SH-SY5Y (cell line): ENCODE measurements around the gene DNM2.
A peak's percentile ranks its signal among the peaks of the same experiment; 100 is the strongest.

Experiments
- GATA2 ChIP-seq: IDR thresholded peaks from 2 replicates; pipeline ENCODE4 v1.6.1; 2011; ENCODE audit warnings: mild to moderate bottlenecking, low read depth, low read length
- GATA3 ChIP-seq: IDR thresholded peaks from 2 replicates; pipeline ENCODE4 v1.6.1; 2011; ENCODE audit warnings: low read depth, mild to moderate bottlenecking, low read length, moderate library complexity

The DNM2 gene

GRCh38 chr19:10706990-10707389, 10.9 kb upstream of the DNM2 start:
- TF ChIP-seq GATA3 (no peak), GATA2 (no peak)

- TF ChIP-seq GATA2, result no peak
- TF ChIP-seq GATA3, result no peak
Observed at GRCh38 chr19:10707440-10707839, 10.4 kb upstream of the DNM2 start.

- no peak for TF ChIP-seq GATA2
- no peak for TF ChIP-seq GATA3
Observed at GRCh38 chr19:10708291-10708690, 9.6 kb upstream of the DNM2 start.

GRCh38 chr19:10712045-10712444, 5.8 kb upstream of the DNM2 start:
- TF ChIP-seq GATA3, result no peak
- TF ChIP-seq GATA2, result no peak

DNA sequence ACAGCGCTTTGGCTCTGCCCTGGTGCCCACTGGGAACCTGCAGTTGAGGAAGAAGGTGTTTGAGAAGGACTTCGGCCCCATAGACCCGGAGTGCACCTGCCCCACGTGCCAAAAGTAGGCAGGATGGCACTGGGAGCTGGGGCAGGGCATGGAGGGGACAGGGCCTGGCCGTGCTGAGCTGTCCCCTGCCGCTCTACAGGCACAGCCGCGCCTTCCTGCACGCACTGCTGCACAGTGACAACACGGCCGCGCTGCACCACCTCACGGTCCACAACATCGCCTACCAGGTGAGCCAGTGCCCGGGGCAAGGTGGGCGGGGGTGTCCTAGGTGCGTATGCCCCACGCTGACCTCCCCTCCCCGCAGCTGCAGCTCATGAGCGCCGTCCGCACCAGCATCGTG, 5.1 kb upstream of the DNM2 start:
- TF ChIP-seq GATA2, result no peak
- TF ChIP-seq GATA3, result no peak

- TF ChIP-seq GATA2 (no peak), GATA3 (no peak)
Observed at GRCh38 chr19:10713317-10713716, 4.6 kb upstream of the DNM2 start.

DNA sequence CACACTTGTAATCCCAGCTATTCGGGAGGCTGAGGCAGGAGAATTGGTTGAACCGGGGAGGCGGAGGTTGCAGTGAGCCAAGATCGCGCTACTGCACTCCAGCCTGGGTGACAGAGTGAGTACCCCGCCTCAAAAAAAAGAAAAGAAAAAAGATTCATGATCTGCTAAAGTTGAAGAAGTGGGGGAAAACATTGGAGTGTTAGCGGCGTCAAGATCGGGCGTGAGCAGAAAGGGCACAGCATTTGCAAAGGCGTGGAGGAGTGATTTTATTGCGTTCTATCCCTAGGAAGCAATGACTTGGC, 874 bp upstream of the DNM2 start:
- TF ChIP-seq GATA3, result no peak
- TF ChIP-seq GATA2, result no peak

DNA sequence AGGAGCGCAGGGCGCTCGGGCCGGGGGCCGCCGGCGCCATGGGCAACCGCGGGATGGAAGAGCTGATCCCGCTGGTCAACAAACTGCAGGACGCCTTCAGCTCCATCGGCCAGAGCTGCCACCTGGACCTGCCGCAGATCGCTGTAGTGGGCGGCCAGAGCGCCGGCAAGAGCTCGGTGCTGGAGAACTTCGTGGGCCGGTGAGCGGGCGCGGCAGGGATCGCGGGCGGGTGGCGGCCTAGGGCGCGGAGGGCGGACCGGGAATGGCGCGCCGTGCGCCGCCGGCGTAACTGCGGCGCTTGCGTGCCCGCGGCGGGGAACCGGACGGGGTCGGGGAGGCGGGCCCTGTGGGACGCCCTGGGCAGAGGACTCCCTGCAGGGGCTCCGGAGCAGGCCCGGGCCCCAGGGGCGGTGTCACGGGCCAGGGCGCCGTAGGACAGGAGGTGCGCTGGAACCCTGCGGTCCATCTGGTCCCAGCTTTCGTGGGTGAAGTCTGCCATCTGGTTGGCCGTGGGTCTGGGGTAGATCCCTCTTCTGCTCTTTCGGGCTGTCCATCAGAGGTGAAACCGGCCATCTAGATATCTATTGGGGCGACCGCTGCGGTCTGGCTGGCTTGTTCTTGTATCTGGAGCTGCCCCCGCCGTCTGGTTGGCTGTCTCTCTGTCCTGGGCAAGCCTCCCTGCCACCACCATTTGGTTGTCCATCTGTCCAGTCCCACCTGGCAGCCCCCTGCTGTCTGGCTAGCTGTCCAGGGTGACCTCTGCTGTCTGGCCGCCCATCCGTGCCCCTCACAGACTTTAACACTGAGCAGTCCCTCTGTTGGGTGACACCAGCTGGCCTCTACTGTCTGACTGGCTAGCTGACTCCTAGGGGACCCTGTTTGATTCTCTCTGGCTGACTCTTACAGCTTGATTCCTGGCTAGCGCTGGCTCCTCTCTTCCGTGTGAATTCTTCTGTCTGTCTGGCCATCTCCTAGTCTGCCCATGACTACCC, 622 bp downstream of the DNM2 start:
- TF ChIP-seq GATA3, result no peak
- no peak for TF ChIP-seq GATA2

DNA sequence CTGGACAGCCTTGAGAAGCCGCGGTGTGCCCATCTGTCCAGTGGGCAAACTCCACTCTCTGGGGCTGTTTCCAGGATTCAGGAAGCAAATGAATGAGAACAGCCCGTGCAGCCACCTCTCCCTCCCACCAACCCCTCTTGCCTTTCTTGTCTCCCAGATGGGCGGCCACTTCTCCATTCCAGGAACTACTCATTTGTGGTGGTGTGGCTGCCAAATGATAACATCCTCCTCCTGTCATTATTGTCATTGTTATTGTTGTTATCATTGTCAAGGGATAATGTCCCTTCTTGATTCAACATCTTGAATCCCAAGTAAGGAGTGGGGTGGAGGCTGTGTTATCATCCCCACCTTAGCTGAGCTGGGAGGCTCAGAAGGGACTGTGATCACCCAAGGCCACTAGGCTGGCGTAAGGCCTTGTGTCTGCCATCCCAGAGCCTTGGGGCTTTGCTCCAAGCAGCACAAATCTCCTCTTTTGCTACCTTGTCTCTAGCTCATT, 1.6 kb downstream of the DNM2 start:
- no peak for TF ChIP-seq GATA2
- no peak for TF ChIP-seq GATA3

DNA sequence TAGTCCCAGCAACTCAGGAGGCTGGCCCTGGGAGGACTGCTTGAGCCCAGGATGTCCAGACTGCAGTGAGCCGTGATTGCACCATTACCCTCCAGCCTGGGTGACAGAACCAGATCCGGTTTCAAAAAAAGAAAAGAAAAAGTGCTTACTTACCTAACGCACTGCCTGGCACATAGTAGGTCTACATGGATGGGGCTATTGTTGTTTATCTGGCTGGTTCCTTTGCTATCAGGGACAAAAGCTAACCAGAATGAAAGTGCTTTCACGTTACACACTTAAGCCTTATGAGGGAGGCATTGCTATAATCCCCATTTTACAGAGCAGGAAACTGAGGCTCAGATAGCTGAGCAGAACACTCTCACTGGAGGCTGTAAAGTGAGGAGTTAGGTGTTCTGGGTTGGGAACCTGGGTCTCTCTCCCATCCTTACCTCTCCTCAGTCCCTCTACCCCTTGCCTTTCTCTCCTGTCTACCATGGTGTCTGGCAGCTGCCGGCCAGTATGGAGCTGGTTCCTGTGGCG, 2.8 kb downstream of the DNM2 start:
- no peak for TF ChIP-seq GATA3
- no peak for TF ChIP-seq GATA2

DNA sequence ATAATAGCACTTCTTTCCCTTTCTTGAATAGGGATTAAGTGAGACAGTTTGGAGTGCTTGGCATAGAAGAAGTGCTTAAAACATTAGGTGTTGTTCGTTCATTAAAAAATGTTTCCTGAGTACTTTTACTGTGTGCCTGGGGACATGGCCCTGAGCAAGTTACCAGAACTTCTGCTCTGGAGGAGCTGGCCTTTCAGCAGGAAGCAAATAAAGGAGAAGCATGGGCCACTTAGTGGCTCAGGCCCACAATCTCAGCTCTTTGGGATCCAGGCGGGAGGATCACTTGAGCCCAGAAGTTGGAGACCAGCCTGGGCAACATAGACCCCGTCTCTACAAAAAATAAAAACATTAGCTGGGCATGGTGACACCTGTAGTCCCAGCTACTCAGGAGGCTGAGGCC, 5.7 kb downstream of the DNM2 start:
- no peak for TF ChIP-seq GATA2
- no peak for TF ChIP-seq GATA3

DNA sequence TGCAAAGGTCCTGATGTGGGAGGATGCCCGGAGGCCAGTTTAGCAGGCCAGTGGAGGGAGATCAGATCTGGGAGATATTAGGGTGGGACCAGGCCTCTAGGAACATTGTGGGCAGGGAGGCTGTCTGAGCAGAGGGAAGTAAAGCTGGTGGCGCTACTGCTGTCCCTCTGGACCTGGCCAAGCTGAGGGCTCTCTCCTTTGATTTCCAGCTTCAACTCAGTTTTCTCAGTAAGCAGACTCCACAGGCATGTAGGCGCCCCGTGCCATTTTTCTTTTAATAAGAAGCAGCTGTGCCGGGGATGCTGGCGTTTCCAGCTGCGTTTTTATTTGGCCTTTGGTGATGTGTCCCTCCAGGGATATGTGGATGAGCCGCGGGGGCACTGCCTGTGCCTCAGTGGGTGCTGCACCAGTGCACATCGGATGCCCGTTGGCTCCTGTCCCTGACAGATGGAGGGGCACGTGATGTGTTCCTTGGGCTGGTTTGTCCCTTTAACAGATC, 6.7 kb downstream of the DNM2 start:
- TF ChIP-seq GATA3, result no peak
- peak; percentile 84 for TF ChIP-seq GATA2

GRCh38 chr19:10725415-10725814, 7.5 kb downstream of the DNM2 start:
- TF ChIP-seq GATA3 (no peak), GATA2 (no peak)

DNA sequence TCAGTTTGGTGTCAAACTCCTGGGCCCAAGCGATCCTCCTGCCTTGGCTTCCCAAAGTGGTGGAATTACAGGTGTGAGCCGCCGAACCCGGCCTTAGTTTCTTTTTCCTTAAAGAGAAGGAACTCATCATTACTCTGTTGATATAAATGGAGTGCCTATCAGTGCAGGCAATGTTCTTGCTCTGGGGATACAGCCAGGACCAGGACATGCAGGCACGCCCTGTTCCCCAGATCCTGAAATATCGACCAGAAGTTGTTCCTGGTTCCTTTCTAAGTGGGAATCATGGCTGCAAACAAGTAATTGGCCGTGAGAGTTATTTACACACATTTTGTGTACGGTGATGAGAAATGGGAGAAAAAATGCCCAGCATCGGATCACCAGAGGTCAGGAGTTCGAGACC, 8.4 kb downstream of the DNM2 start:
- TF ChIP-seq GATA3 (no peak), GATA2 (no peak)

GRCh38 chr19:10727685-10728201, 9.9 kb downstream of the DNM2 start:
- TF ChIP-seq GATA2 (no peak), GATA3 (no peak)
